22Rv1 (cell line): Measurements from ENCODE around the gene FKBP11.

Experiments
- ZFX ChIP-seq: fragments of 450-650 bp; IDR thresholded peaks from 2 replicates; pipeline ENCODE4 v1.6.1; 2017; ENCODE audit warnings: antibody characterized with exemption, borderline replicate concordance
- TF ChIP-seq, protein P1 (sequence below): fragments of 450-650 bp; IDR thresholded peaks from 2 replicates; pipeline ENCODE4 v1.5.1; 2017; ENCODE audit warnings: mild to moderate bottlenecking

DNA sequence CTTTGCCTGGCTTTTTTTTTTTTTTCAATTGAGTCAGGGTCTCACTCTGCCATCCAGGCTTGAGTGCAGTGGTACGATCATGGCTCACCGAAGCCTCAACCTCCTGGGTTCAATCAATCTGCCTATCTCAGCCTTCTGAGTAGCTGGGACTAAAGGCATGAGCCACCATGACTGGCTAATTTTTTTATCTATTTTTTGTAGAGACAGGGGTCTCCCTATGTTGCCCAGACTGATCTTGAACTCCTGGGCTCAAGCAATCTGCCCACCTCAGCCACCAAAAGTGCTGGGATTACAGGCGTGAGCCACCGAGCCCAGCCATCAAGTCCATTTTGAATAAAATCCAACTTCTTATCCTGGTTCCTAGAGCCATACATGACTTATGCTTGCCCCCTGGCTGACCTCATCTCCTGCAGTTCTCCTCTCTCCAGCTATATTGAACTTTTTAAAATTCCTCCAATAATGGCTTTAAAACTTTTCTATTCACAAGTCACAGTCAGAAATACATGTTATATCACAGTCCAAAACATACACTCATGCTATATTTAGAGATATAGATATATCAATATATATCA, 49.3 kb downstream of the FKBP11 start:
- TF ChIP-seq, protein P1, sequence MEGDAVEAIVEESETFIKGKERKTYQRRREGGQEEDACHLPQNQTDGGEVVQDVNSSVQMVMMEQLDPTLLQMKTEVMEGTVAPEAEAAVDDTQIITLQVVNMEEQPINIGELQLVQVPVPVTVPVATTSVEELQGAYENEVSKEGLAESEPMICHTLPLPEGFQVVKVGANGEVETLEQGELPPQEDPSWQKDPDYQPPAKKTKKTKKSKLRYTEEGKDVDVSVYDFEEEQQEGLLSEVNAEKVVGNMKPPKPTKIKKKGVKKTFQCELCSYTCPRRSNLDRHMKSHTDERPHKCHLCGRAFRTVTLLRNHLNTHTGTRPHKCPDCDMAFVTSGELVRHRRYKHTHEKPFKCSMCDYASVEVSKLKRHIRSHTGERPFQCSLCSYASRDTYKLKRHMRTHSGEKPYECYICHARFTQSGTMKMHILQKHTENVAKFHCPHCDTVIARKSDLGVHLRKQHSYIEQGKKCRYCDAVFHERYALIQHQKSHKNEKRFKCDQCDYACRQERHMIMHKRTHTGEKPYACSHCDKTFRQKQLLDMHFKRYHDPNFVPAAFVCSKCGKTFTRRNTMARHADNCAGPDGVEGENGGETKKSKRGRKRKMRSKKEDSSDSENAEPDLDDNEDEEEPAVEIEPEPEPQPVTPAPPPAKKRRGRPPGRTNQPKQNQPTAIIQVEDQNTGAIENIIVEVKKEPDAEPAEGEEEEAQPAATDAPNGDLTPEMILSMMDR: no peak
- no peak for TF ChIP-seq ZFX
